Gastroesophageal sphincter (tissue), 4 donors: ENCODE results near the gene NDFIP2. TPM values are rescaled to one million over a fixed set of nuclear protein-coding genes. Genes with fewer than 3 reads are reported as not detected.

Experiments used
- ATAC-seq: fragments of 150-250 bp; one replicate; pipeline ENCODE4 v1.9.1; 2016; ENCODE audit warnings: mild to moderate bottlenecking, moderate library complexity
- H3K27ac ChIP-seq, 4 donors: fragments of 200-600 bp; sonication (generic) in 3 of 4; 1 replicate in 3 of 4; 2 replicates in 1 of 4; pipeline ENCODE4 v1.5.1; 2016 to 2019
- H3K27me3 ChIP-seq: fragments of 200-600 bp; sonication (generic); one replicate; pipeline ENCODE4 v1.5.1; 2019
- H3K36me3 ChIP-seq, 2 donors: fragments of 200-600 bp; sonication (generic); one replicate each; pipeline ENCODE4 v1.5.1; 2019; ENCODE audit warnings: control low read depth in 1 of 2
- H3K4me1 ChIP-seq, 3 donors: fragments of 200-600 bp; sonication (generic); 1 replicate in 2 of 3; 2 replicates in 1 of 3; pipeline ENCODE4 v1.5.1; 2016 to 2019; ENCODE audit warnings: control low read depth in 2 of 3
- H3K4me3 ChIP-seq, 2 donors: fragments of 200-600 bp; sonication (generic); one replicate each; pipeline ENCODE4 v1.5.1; 2019; ENCODE audit warnings: mild to moderate bottlenecking in 1 of 2, moderate library complexity in 1 of 2
- H3K9me3 ChIP-seq, 3 donors: fragments of 200-600 bp; sonication (generic); one replicate each; pipeline ENCODE4 v1.5.1; 2017 to 2019; ENCODE audit warnings: control low read depth in 2 of 3
- CTCF ChIP-seq, 4 experiments: fragments of 200-600 bp in 2 of 4; fragments of 450-650 bp in 2 of 4; sonication (generic) in 1 of 4; IDR thresholded peaks; one replicate each; pipeline ENCODE4 v1.5.1; 2017 to 2019; ENCODE audit warnings: antibody characterized with exemption in 4 of 4, mild to moderate bottlenecking in 2 of 4, moderate library complexity in 2 of 4
- EP300 ChIP-seq: sonication (generic); formaldehyde crosslinking; IDR thresholded peaks from one replicate; pipeline ENCODE4 v1.6.1; 2017; ENCODE audit warnings: antibody characterized with exemption, mild to moderate bottlenecking
- POLR2A ChIP-seq, 2 donors: fragments of 450-650 bp; IDR thresholded peaks; one replicate each; pipeline ENCODE4 v1.6.1; 2017; ENCODE audit warnings: antibody characterized with exemption in 2 of 2, mild to moderate bottlenecking in 2 of 2, moderate library complexity in 1 of 2
- POLR2AphosphoS5 ChIP-seq: sonication (generic); formaldehyde crosslinking; IDR thresholded peaks from one replicate; pipeline ENCODE4 v1.6.1; 2017; ENCODE audit warnings: antibody characterized with exemption
- WGBS, 2 donors: methylation state at CpG; one replicate each; pipeline ENCODE4 v1.1.5; 2018; ENCODE audit warnings: low coverage in 1 of 2; 5-methylcytosine and 5-hydroxymethylcytosine counted together
- total RNA-seq, 4 donors: library from RNA; depleted of rRNA; stranded (reverse); fragments of >200 nt; gene quantifications; one replicate each; pipeline ENCODE4 v1.1.0, GENCODE V29; 2016

The NDFIP2 gene
- total RNA-seq, 4 donors from 2014 or later, result 6.9 to 21.6 (median 10.7) TPM

- ATAC-seq, result no peak
- Histone ChIP-seq H3K4me1 (no peaks in the 10 kb centered on the region), H3K27ac (no peak overlapping the region), H3K9me3 (no peaks in the 10 kb centered on the region), H3K36me3 (no peaks in the 10 kb centered on the region), H3K4me3 (no peak overlapping the region), H3K27me3 (no peaks in the 10 kb centered on the region)
- no peak for TF ChIP-seq CTCF (IDR thresholded peaks at IDR 0.05)
- TF ChIP-seq POLR2A (IDR thresholded peaks at IDR 0.05), result no peak
- no peak for TF ChIP-seq POLR2AphosphoS5
- no peak for TF ChIP-seq EP300
- 86 to 89% methylated on average over 1 of the region's 1 CpG for WGBS, 2 donors
Measured at GRCh38 chr13:79439275-79439674, 41.7 kb upstream of the NDFIP2 start.

GRCh38 chr13:79440958-79441528 is 39.9 kb upstream of the NDFIP2 start:
- no peak for ATAC-seq
- H3K4me1 ChIP-seq, result no peaks in the 10 kb centered on the region
- H3K36me3 ChIP-seq, result no peaks in the 10 kb centered on the region
- no peaks in the 10 kb centered on the region for H3K27me3 ChIP-seq
- TF ChIP-seq POLR2AphosphoS5 (no peak), CTCF (IDR thresholded peaks at IDR 0.05) (no peak), EP300 (no peak), POLR2A (IDR thresholded peaks at IDR 0.05) (no peak)
- WGBS, 2 donors, result 86 to 100% methylated on average over 2 to 5 of the region's 5 CpGs
- H3K4me3 ChIP-seq, result no peak overlapping the region
- H3K27ac ChIP-seq, result no peak overlapping the region
- H3K9me3 ChIP-seq, result no peaks in the 10 kb centered on the region

GRCh38 chr13:79442221-79442620 is 38.7 kb upstream of the NDFIP2 start:
- H3K9me3 ChIP-seq, result no peaks in the 10 kb centered on the region
- H3K27ac ChIP-seq, result no peak overlapping the region
- H3K4me1 ChIP-seq, result no peaks in the 10 kb centered on the region
- 24 to 27% methylated on average over 1 of the region's 1 CpG for WGBS, 2 donors
- no peaks in the 10 kb centered on the region for H3K36me3 ChIP-seq
- TF ChIP-seq CTCF (IDR thresholded peaks at IDR 0.05), result no peak
- TF ChIP-seq POLR2A (IDR thresholded peaks at IDR 0.05), result no peak
- no peak for TF ChIP-seq EP300
- no peak for TF ChIP-seq POLR2AphosphoS5
- no peak overlapping the region for H3K4me3 ChIP-seq
- H3K27me3 ChIP-seq, result no peaks in the 10 kb centered on the region
- no peak for ATAC-seq

- no peak for ATAC-seq
- Histone ChIP-seq H3K4me1 (no peaks in the 10 kb centered on the region), H3K36me3 (no peaks in the 10 kb centered on the region), H3K9me3 (no peaks in the 10 kb centered on the region), H3K27me3 (no peaks in the 10 kb centered on the region), H3K4me3 (no peak overlapping the region), H3K27ac (no peak overlapping the region)
- WGBS, 2 donors, result 78 to 91% methylated on average over 3 of the region's 3 CpGs
- TF ChIP-seq EP300, result no peak
- no peak for TF ChIP-seq POLR2AphosphoS5
- no peak for TF ChIP-seq POLR2A (IDR thresholded peaks at IDR 0.05)
- no peak for TF ChIP-seq CTCF (IDR thresholded peaks at IDR 0.05)
Measured at GRCh38 chr13:79442706-79443105, 38.2 kb upstream of the NDFIP2 start.

GRCh38 chr13:79445968-79446645 is 34.8 kb upstream of the NDFIP2 start:
- no peak for ATAC-seq
- TF ChIP-seq EP300 (no peak), POLR2AphosphoS5 (no peak), POLR2A (IDR thresholded peaks at IDR 0.05) (no peak), CTCF (IDR thresholded peaks at IDR 0.05) (no peak)
- no peak overlapping the region for H3K27ac ChIP-seq
- no peaks in the 10 kb centered on the region for H3K4me1 ChIP-seq
- H3K9me3 ChIP-seq, result no peaks in the 10 kb centered on the region
- H3K27me3 ChIP-seq, result no peaks in the 10 kb centered on the region
- H3K4me3 ChIP-seq, result no peak overlapping the region
- WGBS, 2 donors, result 84 to 91% methylated on average over 6 to 11 of the region's 11 CpGs
- H3K36me3 ChIP-seq, result no peaks in the 10 kb centered on the region
